SK-N-SH treated with all-trans-retinoic acid at 6 μM for 48 hours (cell line): ENCODE data around the gene KAZALD1.

ENCODE experiments used
- ATAC-seq: fragments of 200-7000 bp; cut with Tn5 transposase; 3 replicates; pipeline ENCODE4 v1.9.1; 2020; ENCODE audit warnings: mild to moderate bottlenecking, moderate library complexity
- ARNTL ChIP-seq: fragments of 450-650 bp; formaldehyde crosslinking; IDR thresholded peaks from 2 replicates; pipeline ENCODE4 v1.5.0; 2020; ENCODE audit warnings: low read depth, mild to moderate bottlenecking, moderate library complexity, borderline replicate concordance
- BACH2 ChIP-seq: fragments of 250-450 bp; sonication (Bioruptor Pico); IDR thresholded peaks from 2 replicates; pipeline ENCODE4 v1.9.0; 2021; ENCODE audit warnings: mild to moderate bottlenecking, borderline replicate concordance
- CSDC2 ChIP-seq: fragments of 250-450 bp; sonication (Bioruptor Pico); IDR thresholded peaks from 2 replicates; pipeline ENCODE4 v1.5.0; 2020; ENCODE audit warnings: mild to moderate bottlenecking, moderate library complexity
- ESRRG ChIP-seq: fragments of 250-450 bp; sonication (Bioruptor Pico); IDR thresholded peaks from 2 replicates; pipeline ENCODE4 v1.6.1; 2021; ENCODE audit warnings: mild to moderate bottlenecking
- GLIS3 ChIP-seq: fragments of 250-450 bp; sonication (Bioruptor Pico); IDR thresholded peaks from 2 replicates; pipeline ENCODE4 v1.5.0; 2020; ENCODE audit warnings: mild to moderate bottlenecking, moderate library complexity
- ISL1 ChIP-seq: fragments of 250-450 bp; sonication (Bioruptor Pico); IDR thresholded peaks from 2 replicates; pipeline ENCODE4 v2.1.2; 2022; ENCODE audit warnings: mild to moderate bottlenecking, moderate library complexity
- OSR1 ChIP-seq: fragments of 250-450 bp; sonication (Bioruptor Pico); IDR thresholded peaks from 2 replicates; pipeline ENCODE4 v1.8.0; 2022; ENCODE audit warnings: moderate library complexity, mild to moderate bottlenecking, inconsistent platforms
- PPARA ChIP-seq: fragments of 250-450 bp; sonication (Bioruptor Pico); IDR thresholded peaks from 2 replicates; pipeline ENCODE4 v1.5.0; 2020; ENCODE audit warnings: mild to moderate bottlenecking, borderline replicate concordance
- RARB ChIP-seq: fragments of 250-450 bp; sonication (Bioruptor Pico); IDR thresholded peaks from 2 replicates; pipeline ENCODE4 v1.8.0; 2021; ENCODE audit warnings: mild to moderate bottlenecking, moderate library complexity
- SNAI2 ChIP-seq: fragments of 250-450 bp; sonication (Bioruptor Pico); IDR thresholded peaks from 2 replicates; pipeline ENCODE4 v1.5.0; 2020; ENCODE audit warnings: mild to moderate bottlenecking, moderate library complexity
- TCF4 ChIP-seq: fragments of 250-450 bp; sonication (Bioruptor Pico); IDR thresholded peaks from 2 replicates; pipeline ENCODE4 v1.8.0; 2021; ENCODE audit warnings: mild to moderate bottlenecking, moderate library complexity, borderline replicate concordance
- TOX ChIP-seq: fragments of 250-450 bp; sonication (Bioruptor Pico); IDR thresholded peaks from 2 replicates; pipeline ENCODE4 v1.8.0; 2021; ENCODE audit warnings: mild to moderate bottlenecking, moderate library complexity, borderline replicate concordance
- ZFP3 ChIP-seq: fragments of 250-450 bp; sonication (Bioruptor Pico); IDR thresholded peaks from 2 replicates; pipeline ENCODE4 v1.5.0; 2020; ENCODE audit warnings: mild to moderate bottlenecking, moderate library complexity
- ZFP30 ChIP-seq: fragments of 450-650 bp; formaldehyde crosslinking; IDR thresholded peaks from 2 replicates; pipeline ENCODE4 v1.5.0; 2022; ENCODE audit warnings: mild to moderate bottlenecking, moderate library complexity
- ZNF565 ChIP-seq: fragments of 450-650 bp; formaldehyde crosslinking; conservative IDR thresholded peaks from 2 replicates; pipeline ENCODE4 v1.5.0; 2020; ENCODE audit warnings: low read depth, mild to moderate bottlenecking, moderate library complexity
- ZNF70 ChIP-seq: fragments of 450-650 bp; formaldehyde crosslinking; IDR thresholded peaks from 2 replicates; pipeline ENCODE4 v1.5.0; 2020; ENCODE audit warnings: mild to moderate bottlenecking, moderate library complexity
- ZNF8 ChIP-seq: fragments of 450-650 bp; formaldehyde crosslinking; IDR thresholded peaks from 2 replicates; pipeline ENCODE4 v1.5.0; 2020; ENCODE audit warnings: mild to moderate bottlenecking, moderate library complexity
- TF ChIP-seq, protein P1 (sequence below): fragments of 250-450 bp; sonication (Bioruptor Pico); IDR thresholded peaks from 2 replicates; pipeline ENCODE4 v1.8.0; 2021; ENCODE audit warnings: low read depth, mild to moderate bottlenecking, moderate library complexity, borderline replicate concordance
- TF ChIP-seq, protein P2 (sequence below): fragments of 250-450 bp; sonication (Bioruptor Pico); IDR thresholded peaks from 2 replicates; pipeline ENCODE4 v1.5.1; 2020; ENCODE audit warnings: low read depth, mild to moderate bottlenecking, moderate library complexity
- TF ChIP-seq, protein P3 (sequence below): fragments of 250-450 bp; sonication (Bioruptor Pico); IDR thresholded peaks from 2 replicates; pipeline ENCODE4 v1.8.0; 2020; ENCODE audit warnings: mild to moderate bottlenecking, moderate library complexity, borderline replicate concordance
- TF ChIP-seq, protein P4 (sequence below): fragments of 250-450 bp; sonication (Bioruptor Pico); IDR thresholded peaks from 2 replicates; pipeline ENCODE4 v1.5.1; 2021; ENCODE audit warnings: mild to moderate bottlenecking, moderate library complexity
- TF ChIP-seq, protein P5 (sequence below): fragments of 250-450 bp; sonication (Bioruptor Pico); IDR thresholded peaks from 2 replicates; pipeline ENCODE4 v1.5.0; 2020; ENCODE audit warnings: mild to moderate bottlenecking, moderate library complexity

KAZALD1 gene

DNA sequence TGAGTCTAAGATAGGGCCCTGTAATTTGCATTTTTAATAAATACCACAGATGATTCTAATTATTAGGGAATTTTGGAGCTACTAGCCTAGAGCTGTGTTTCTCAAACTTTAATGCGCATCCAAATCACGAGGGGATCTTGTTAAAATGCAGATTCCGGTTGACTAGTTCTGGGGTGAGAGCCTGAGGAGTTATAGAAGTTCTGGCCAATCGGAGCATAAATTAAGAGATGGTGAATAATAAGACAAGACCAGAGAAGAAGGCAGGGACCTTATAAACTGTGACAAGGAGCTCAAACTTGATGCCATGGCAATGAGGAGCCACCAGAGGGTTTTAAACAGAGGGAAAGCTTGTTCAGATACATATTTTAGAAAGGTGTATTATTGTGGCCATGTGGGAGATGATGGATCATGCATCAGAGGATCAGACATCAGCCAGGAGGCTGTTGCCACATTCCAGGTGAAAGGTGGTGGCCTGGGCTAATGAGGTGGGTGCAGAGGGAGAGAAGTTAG, 39.6 kb downstream of the KAZALD1 start:
- TF ChIP-seq, protein P1, sequence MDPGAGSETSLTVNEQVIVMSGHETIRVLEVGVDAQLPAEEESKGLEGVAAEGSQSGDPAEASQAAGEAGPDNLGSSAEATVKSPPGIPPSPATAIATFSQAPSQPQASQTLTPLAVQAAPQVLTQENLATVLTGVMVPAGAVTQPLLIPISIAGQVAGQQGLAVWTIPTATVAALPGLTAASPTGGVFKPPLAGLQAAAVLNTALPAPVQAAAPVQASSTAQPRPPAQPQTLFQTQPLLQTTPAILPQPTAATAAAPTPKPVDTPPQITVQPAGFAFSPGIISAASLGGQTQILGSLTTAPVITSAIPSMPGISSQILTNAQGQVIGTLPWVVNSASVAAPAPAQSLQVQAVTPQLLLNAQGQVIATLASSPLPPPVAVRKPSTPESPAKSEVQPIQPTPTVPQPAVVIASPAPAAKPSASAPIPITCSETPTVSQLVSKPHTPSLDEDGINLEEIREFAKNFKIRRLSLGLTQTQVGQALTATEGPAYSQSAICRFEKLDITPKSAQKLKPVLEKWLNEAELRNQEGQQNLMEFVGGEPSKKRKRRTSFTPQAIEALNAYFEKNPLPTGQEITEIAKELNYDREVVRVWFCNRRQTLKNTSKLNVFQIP (CRISPR knock-in tag) = no peak
- no peak for TF ChIP-seq TOX (CRISPR knock-in tag)
- TF ChIP-seq SNAI2 = no peak
- no peak for TF ChIP-seq ZNF70 (CRISPR knock-in tag)
- no peak for TF ChIP-seq CSDC2 (CRISPR knock-in tag)
- TF ChIP-seq, protein P2, sequence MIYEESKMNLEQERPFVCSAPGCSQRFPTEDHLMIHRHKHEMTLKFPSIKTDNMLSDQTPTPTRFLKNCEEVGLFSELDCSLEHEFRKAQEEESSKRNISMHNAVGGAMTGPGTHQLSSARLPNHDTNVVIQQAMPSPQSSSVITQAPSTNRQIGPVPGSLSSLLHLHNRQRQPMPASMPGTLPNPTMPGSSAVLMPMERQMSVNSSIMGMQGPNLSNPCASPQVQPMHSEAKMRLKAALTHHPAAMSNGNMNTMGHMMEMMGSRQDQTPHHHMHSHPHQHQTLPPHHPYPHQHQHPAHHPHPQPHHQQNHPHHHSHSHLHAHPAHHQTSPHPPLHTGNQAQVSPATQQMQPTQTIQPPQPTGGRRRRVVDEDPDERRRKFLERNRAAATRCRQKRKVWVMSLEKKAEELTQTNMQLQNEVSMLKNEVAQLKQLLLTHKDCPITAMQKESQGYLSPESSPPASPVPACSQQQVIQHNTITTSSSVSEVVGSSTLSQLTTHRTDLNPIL (CRISPR knock-in tag) = no peak
- no peak for TF ChIP-seq ARNTL (CRISPR knock-in tag)
- no peak for TF ChIP-seq OSR1
- TF ChIP-seq ZNF565 (CRISPR knock-in tag) = no peak
- TF ChIP-seq BACH2 = no peak
- TF ChIP-seq PPARA (CRISPR knock-in tag) = no peak
- no peak for ATAC-seq

DNA sequence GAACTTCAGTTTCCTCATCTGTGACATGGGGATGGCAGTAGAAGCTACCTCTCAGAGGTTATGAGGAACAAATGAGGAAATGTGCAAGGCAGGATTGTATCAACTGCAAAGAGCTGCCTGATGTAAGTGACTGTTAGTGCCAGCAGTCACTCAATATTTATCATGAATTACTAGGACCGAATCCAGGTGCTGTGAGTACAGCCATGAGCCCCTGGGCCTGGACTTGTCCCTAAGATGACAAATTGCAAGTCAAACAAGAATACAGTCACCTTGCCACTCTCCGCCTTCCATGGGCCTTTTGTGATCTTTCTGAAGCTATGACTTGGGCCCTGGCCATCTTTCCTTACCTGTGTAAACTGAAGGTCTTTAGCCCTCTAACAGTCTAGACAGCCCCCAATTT, 41.6 kb downstream of the KAZALD1 start:
- TF ChIP-seq, protein P3, sequence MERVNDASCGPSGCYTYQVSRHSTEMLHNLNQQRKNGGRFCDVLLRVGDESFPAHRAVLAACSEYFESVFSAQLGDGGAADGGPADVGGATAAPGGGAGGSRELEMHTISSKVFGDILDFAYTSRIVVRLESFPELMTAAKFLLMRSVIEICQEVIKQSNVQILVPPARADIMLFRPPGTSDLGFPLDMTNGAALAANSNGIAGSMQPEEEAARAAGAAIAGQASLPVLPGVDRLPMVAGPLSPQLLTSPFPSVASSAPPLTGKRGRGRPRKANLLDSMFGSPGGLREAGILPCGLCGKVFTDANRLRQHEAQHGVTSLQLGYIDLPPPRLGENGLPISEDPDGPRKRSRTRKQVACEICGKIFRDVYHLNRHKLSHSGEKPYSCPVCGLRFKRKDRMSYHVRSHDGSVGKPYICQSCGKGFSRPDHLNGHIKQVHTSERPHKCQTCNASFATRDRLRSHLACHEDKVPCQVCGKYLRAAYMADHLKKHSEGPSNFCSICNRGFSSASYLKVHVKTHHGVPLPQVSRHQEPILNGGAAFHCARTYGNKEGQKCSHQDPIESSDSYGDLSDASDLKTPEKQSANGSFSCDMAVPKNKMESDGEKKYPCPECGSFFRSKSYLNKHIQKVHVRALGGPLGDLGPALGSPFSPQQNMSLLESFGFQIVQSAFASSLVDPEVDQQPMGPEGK (CRISPR knock-in tag) = no peak
- TF ChIP-seq, protein P4, sequence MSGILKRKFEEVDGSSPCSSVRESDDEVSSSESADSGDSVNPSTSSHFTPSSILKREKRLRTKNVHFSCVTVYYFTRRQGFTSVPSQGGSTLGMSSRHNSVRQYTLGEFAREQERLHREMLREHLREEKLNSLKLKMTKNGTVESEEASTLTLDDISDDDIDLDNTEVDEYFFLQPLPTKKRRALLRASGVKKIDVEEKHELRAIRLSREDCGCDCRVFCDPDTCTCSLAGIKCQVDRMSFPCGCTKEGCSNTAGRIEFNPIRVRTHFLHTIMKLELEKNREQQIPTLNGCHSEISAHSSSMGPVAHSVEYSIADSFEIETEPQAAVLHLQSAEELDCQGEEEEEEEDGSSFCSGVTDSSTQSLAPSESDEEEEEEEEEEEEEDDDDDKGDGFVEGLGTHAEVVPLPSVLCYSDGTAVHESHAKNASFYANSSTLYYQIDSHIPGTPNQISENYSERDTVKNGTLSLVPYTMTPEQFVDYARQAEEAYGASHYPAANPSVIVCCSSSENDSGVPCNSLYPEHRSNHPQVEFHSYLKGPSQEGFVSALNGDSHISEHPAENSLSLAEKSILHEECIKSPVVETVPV (CRISPR knock-in tag) = no peak
- TF ChIP-seq ZFP3 (CRISPR knock-in tag) = no peak
- TF ChIP-seq TCF4 = no peak
- TF ChIP-seq ARNTL (CRISPR knock-in tag) = no peak
- TF ChIP-seq ZNF565 (CRISPR knock-in tag) = no peak
- TF ChIP-seq, protein P2 (CRISPR knock-in tag) = no peak
- TF ChIP-seq OSR1 = no peak
- TF ChIP-seq BACH2 = no peak
- no peak for TF ChIP-seq ISL1 (CRISPR knock-in tag)
- TF ChIP-seq ZFP30 = no peak
- TF ChIP-seq, protein P1 (CRISPR knock-in tag) = no peak
- no peak for TF ChIP-seq ESRRG (CRISPR knock-in tag)
- no peak for TF ChIP-seq TOX (CRISPR knock-in tag)
- TF ChIP-seq SNAI2 = no peak
- TF ChIP-seq, protein P5, sequence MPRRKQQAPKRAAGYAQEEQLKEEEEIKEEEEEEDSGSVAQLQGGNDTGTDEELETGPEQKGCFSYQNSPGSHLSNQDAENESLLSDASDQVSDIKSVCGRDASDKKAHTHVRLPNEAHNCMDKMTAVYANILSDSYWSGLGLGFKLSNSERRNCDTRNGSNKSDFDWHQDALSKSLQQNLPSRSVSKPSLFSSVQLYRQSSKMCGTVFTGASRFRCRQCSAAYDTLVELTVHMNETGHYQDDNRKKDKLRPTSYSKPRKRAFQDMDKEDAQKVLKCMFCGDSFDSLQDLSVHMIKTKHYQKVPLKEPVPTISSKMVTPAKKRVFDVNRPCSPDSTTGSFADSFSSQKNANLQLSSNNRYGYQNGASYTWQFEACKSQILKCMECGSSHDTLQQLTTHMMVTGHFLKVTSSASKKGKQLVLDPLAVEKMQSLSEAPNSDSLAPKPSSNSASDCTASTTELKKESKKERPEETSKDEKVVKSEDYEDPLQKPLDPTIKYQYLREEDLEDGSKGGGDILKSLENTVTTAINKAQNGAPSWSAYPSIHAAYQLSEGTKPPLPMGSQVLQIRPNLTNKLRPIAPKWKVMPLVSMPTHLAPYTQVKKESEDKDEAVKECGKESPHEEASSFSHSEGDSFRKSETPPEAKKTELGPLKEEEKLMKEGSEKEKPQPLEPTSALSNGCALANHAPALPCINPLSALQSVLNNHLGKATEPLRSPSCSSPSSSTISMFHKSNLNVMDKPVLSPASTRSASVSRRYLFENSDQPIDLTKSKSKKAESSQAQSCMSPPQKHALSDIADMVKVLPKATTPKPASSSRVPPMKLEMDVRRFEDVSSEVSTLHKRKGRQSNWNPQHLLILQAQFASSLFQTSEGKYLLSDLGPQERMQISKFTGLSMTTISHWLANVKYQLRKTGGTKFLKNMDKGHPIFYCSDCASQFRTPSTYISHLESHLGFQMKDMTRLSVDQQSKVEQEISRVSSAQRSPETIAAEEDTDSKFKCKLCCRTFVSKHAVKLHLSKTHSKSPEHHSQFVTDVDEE = no peak
- TF ChIP-seq ZNF8 = no peak
- no peak for TF ChIP-seq ZNF70 (CRISPR knock-in tag)
- TF ChIP-seq GLIS3 (CRISPR knock-in tag) = no peak
- TF ChIP-seq RARB (CRISPR knock-in tag) = no peak
- no peak for ATAC-seq
